Ecto neural progenitor cell (in vitro differentiated cells): ENCODE results near the gene C1orf232.

Experiments used
- DNase-seq: peaks from one replicate; pipeline ENCODE4 v3.0.0-alpha.2; 2018; ENCODE audit warnings: low spot score

C1orf232 gene

DNA sequence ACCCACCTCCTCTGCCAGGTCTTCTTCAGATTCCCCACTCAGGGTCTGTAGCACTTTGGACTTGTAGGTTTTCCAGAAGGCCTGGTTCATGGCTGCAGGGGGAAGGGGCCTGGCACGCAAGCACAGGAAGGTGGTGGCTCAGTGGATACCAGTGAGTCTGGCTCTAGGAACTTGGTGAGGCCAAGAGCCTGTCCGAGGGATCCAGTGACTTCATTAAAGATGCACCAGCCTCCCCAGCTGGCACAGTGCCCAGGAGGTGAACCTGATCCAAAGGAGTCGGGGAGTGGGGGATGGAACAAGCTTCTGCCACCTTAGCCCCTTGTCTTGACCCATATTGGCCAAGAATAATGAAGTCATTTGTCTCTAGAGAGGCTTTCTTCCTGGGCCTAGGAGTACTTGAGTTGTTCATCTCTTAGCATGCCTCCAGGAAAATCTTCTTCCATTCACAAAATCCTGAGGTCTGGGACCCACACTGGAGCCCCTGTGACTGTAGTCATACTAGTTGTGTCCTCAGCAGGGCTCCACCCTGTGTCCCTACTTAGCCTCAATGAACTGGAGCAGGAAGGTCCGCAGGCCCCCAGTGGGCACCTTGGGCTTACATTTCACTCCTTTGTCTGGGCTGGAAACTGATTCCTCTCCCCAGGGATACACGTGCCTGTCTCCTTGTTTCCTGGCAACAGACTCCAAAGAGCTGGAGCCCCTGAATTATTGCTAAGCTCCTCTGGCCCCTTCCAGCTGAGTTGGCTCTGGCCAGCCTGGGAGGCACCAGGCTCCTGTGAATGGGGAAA, at the start of gene C1orf232:
Gene C1orf232, minus strand, starts transcription at position 554 of the 788 bp plus-strand sequence. Its CDS starts 464 bp downstream, at position 90.
- peak; percentile 85 for DNase-seq

DNA sequence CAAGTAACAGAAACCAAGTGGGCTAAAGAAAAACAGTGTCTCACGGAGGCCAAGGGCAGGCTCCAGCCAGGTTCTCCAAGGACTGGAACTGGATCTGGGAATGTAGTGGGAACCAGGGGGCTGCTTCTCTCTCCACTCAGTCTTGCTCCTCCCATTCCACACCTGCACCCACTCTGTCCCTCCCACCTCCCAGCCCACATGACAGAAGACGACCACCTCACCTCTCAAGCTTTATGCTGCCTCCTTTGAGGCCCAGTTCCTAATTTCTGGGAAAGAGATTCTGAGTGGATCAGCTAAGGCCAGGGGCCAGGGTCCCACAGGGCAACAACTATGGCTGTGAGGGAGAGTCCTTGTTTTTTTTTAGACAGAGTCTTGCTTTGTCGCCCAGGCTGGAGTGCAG, 46.5 kb upstream of the C1orf232 start:
- no peak for DNase-seq

DNA sequence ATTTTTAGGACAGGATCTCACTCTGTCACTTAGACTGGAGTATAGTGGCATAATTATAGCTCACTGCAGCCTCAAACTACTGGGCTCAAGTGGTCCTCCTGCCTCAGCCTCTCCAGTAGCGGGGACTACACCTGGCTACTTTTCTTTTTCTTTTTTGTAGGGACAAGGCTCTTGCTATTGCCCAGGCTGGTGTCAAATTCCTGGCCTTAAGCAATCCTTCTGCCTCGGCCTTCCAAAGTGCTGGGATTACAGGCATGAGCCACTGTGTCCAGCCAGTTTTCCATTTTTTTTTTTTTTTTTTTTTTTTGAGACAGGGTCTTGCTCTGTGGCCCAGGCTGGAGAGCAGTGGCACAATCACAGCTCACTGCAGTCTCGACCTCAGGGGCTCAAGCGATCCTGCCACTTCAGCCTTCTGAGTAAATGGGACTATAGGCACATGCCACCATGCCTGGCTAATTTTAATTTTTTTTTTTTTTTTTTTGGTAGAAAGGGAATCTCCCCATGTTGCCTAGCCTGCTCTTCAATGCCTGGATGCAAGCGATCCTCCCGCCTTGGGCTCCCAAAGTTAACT, 44.7 kb upstream of the C1orf232 start:
- no peak for DNase-seq

DNA sequence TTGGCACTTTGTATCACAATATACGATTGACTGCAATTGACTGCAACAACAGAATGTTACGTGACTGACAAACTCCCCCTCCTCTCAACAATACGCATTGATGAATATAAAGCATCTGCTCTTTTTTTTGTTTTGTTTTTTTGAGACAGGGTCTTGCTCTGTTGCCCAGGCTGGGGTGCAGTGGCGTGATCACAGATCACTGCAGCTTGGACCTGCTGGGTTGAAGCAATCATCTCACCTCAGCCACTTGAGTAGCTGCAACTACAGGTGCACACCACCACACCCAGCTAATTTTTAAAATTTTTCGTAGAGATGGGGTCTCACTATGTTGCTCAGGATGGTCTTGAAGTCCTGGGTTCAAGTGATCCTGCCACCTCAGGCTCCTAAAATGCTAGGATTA, 44.0 kb upstream of the C1orf232 start:
- no peak for DNase-seq

DNA sequence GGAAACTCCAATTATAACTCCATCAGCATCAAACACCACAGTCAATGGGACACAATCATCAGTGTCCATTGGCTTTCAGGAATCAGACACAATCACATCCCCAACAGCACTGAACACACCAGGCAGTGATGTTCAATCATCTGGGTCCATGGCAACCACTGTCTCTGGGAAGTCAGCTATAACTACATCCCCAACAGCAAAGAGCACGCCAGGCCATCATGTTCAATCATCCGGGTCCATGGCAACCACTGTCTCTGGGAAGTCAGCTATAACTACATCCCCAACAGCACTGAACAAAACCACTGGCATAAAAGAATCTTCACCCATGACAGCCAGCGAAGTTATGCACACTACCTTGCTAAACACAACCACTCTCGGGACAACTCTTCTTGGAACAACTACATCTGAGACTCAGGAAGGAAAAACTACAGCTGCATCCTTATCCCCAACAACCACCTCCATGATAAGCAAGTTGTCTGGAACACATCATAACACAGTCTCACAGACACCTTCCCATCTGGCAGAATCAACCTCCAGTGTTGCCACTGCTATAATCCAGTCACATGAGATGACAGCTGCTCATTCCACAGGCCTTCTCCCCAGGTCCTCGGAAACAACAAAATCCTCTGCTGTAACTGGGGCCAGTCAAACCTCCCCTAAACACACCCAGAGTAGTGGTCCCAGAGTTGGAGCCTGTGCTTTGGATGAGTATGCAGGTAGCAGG, 41.5 kb upstream of the C1orf232 start:
- DNase-seq: no peak

DNA sequence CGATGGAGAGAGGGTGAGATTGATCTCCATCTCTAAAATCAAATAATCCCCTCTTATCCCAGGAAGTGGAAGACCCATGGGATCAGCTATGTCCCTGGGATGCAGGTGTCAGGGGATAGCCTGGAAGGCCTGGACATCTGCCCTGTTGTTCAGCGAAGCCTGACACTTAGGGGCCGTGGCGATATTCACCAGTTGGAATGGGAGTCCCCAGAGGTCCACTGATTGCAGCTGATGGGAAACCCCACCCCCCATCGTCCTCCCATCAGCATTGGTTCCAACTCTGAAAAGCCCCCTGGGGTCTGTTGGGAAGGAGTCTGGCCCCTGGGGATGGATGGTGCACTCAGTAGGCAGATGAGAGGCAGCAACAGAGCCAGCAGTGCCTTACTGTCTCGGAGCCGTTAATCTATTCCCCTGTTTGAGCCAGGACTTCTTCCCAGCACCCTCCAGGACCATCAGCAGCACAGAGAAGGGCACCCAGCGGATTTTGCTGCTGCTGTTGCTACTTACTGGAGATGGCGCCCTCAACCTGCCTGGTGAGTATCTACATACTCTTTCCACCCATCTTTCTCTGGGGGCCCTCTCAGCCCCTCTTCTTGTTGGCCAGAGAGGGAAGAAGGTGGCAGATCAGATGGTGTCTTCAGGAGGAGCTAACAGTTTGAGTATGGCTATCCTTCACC, 35.0 kb upstream of the C1orf232 start:
- DNase-seq: no peak

DNA sequence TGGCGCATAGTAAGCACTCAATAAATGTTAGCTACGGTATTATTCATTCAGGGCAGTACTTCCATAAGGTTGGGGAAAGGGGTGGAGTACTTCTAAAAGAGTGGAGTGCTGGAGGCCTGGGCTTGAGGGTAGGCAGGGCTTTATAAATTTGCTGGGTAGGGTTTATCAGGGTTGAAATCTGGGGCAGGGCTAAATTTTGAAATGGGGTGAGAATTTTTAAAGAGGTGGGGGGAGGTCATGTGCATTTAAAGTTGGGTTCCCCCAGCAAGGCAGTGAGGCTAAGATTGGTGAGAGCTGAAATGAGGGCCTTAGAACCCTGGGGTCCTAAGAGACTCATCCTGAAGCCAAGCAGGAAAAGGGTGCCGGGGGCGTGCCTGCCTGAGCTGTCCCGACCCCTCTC, 31.6 kb upstream of the C1orf232 start:
- DNase-seq: no peak

DNA sequence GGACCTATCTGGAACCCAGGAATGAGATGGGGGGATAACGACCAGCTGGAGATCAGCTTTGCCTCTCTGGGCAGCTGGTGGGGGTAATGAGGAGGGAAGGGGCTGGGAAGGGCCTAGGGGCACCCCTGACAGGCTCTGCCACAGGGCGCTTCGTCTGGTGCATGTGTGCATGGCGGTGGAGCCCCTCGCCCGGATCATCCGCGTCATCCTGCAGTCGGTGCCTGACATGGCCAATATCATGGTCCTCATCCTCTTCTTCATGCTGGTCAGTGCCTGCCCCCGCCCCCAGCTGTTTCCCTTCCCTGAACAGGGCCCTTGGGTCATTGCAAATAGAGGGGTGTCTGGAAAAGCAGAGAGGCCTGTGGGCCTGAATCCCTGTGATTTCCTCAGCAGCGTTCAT, 29.1 kb upstream of the C1orf232 start:
- DNase-seq: no peak

DNA sequence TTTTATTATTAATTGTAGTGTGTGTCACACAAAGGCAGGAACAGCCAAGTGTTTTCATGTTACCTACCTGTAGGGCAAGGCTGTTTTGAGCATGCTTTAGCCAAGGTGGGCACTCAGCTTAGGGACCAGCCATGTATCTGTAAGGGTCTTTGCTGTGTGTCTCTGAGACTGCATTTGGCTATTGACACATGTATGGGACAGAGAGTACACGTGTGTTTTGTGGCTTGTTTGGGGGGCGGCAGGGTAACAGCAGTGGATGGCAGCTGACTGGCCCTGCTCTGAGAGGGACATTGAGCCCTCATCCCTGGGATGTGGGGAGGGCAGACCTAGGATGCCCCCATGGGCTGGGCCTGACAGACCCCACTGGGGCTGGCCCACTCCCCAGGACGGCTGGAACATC, 28.5 kb upstream of the C1orf232 start:
- DNase-seq: no peak

DNA sequence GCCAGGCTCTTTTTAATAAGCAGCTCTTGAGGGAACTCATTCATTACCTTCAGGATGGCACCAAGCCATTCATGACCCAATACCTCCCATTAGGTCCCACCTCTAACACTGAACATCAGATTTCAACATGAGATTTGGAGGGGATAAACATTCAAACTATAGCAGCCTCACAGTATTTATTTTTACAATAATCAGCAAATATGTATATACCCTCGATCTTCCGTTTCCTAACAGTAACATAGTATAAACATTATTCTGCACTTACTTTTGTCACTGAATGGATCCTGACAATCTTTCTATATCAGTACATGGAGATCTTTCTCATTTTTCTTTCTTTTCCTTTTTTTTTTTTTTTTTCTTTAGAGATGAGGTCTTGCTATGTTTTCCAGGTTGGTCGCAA, 27.0 kb upstream of the C1orf232 start:
- DNase-seq: no peak

DNA sequence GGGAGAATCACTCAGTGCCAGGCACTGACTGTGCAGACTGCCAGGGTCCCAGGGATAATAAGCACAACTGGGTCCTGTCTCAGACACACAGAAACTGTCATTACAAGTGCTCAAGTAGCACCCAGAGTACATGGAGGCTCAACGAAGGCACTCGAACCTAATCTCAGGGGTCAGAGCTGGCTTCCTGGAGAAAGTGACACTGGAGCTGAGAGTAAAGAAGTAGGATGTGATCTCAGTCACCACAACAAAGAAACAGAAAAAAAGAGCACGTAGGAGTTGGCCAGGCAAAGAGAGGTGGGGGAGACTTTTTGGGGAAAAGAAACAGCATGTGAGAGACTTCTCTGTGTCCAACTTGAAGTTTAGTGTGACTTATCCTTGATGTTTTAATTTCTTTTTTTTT, 23.0 kb upstream of the C1orf232 start:
- DNase-seq: no peak

DNA sequence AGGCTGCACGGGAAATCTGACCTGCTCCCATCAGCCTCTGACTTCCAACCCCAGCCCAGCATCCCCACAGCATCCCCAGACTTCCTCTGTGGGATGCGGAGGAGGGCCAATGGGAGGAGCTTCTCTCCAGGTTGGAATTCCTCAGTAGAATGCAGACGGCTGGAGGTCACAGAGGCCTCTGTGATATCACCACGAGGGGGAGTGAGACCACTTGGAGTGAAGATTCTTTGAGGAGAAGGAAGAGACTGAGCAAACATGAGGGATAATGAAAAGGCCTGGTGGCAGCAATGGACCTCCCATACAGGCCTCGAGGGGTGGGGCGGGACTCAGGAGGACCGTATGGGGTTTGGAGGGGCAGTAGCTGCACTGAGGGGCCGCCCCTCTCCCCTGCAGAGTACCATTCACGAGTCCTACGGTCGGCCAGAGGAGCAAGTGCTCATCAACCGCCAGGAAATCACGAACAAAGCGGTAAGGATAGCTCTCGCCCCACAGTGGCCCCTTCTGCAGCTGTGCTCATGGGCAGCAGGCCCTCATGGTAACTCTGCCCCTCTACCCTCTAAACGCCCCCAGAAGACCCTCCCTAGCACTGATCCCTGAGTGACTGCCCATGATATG, 21.7 kb upstream of the C1orf232 start, which contains the start of gene CATSPER4:
Gene CATSPER4, plus strand, starts transcription at position 230 of the 615 bp plus-strand sequence. Its CDS starts 26 bp downstream, at position 256.
- peak; percentile 81 for DNase-seq

DNA sequence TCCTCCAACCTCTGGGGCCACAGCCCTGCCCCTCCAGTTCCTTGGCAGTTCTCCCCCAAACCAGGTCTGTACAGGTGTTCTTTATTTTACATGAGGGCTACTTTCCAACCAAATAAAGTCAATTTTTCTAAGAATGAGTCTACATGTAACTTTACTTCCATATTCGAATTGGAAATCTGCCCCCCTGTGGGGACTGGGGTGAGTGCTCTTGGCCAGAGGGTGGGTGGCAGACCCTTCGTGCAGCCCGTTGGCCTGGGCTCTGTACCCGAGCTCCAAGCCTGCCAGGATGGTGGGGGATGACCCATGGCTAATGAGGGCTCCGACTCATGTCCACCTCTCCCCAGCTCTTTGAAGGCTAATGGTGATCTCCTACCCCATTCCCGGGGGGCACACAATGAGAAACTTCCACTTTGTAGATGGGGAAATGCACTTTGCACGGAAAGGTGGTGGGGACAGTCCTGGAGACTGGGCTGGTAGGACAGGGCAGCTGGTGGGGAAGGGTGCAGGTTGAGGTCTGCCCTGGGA, 21.1 kb upstream of the C1orf232 start:
- DNase-seq: no peak

DNA sequence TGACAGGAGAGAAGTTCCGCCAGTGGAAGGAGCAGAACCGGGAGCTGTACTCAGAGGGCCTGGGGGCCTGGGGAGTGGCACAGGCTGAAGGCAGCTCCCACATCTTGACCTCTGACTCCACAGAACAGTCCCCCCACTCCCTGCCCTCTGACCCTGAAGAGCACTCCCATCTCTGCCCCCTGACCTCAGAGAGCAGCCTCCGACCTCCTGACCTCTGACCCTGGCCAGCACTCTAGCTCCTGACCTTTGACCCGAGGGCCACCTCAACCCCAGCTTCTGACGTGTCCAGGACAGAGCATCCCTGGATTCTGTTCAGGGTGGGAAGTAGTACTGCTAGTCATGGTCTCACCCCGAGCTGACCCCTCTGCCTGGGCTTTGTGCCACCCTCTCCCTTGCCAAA, 20.6 kb upstream of the C1orf232 start:
- DNase-seq: no peak

DNA sequence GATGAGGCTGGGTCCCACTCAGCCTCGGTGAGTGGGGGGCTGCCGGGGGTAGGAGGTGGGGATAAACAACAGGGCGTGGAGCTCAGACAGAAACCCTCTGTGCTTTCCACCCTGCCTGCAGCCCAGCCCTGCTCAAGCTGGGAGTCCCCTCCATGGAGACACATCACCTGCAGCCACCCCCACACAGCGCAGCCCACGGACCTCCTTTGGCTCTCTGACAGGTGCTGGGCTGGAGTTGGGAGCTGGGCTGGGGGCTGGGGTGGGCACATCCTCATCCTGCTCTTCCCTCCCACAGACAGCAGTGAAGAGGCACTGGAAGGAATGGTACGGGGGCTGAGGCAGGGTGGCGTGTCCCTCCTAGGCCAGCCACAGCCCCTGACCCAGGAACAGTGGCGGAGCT, 19.7 kb upstream of the C1orf232 start:
- no peak for DNase-seq

DNA sequence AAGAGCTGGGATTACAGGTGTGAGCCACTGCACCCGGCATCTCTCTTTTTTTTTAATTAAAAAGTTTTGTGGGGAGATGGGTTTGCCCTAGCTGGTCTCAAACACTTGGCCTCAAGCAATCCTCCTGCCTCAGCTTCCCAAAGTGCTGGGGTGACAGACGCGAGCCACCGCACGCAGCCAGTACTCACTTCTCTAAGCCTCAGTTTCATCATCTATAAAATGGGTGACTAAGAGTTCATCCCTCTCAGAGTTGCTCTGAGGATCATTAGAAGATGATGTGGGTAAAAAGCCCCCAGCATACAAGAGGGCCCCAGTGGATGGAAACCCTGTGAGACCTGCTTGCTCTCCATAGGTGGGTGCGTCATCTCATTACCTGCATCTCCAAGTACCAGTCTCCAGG, 19.1 kb upstream of the C1orf232 start:
- DNase-seq: no peak

DNA sequence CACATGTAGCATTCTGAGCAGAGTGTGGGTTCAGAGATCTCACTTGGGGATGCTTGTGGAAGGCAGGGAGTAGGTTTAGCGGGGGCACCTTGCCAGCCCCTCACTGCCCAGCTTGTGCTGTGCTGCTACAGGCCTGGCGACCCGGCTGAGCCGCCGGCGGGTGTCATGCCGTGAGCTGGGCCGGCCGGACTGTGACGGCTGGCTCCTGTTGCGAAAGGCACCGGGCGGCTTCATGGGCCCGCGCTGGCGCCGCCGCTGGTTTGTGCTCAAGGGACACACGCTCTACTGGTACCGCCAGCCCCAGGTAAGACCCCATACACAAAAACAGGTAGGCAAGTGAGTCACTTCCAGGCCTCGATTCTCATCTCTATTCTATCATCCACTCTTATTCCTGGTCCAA, 16.1 kb upstream of the C1orf232 start:
- no peak for DNase-seq

DNA sequence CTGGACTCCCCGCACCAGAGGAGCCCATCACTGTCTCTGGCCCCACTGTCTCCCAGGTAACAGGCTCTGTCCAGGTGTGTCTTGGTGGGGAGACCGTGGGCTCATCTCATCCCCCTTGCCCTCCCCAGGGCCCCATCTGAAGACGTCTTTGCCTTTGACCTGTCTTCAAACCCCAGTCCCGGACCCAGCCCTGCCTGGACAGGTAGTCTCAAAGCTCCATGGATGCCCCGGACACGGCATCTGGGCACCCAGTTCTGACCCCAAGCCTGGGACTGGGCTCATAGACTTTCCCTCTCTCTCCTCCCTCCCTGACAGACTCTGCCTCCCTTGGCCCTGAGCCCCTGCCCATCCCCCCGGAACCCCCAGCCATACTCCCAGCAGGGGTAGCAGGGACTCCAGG, 15.3 kb upstream of the C1orf232 start:
- DNase-seq: no peak

DNA sequence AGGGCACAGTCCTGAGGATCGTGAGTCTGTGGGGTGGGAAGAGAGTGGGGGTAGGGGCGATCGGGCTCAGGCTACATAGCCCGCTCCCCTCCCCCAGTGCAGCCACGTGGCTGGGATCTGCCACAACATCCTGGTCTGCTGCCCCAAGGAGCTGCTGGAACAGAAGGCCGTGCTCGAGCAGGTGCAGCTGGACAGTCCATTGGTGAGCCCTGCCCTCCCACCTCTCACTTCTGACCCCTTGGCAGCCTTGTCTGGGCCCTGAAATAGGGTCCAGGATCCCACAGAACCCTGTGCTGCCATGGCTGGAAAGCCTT, 13.6 kb upstream of the C1orf232 start:
- DNase-seq: no peak

DNA sequence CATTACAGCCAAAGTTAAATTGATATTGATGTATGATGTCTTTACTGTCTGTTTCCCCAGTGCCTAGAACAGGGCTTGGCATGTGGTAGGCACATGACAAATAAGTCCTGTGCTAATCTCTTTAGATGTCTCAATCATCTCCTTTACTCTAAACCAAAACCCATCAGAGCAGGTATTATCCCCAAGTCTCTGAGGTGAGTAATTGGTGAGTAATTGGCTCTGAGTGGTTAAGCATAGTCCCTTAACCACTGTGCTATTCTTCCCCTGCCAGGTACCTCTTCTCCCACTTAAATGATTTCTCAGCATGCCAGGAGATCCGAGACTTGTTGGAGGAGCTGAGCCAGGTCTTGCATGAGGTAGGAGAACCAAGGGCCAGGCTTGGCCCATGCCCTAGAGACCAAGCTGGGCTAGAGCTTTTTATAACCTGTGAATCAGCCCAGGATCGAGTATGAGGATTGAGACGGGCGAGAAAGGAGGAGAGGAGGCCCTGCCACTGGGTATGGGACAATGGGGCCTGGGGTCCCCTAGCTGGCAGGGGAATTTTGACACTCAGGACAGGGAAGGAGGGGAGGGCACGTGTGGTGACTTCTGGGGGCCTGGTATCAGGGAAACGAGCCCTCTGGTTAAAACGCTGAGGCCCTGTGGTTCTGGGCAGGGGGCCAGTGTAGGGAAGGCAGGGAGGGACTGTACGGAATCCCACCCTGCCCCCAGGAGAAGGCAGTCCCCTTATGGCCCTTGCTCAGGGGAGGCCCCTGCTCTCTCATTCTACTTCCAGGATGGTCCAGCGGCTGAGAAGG, 13.0 kb upstream of the C1orf232 start:
- DNase-seq: no peak

DNA sequence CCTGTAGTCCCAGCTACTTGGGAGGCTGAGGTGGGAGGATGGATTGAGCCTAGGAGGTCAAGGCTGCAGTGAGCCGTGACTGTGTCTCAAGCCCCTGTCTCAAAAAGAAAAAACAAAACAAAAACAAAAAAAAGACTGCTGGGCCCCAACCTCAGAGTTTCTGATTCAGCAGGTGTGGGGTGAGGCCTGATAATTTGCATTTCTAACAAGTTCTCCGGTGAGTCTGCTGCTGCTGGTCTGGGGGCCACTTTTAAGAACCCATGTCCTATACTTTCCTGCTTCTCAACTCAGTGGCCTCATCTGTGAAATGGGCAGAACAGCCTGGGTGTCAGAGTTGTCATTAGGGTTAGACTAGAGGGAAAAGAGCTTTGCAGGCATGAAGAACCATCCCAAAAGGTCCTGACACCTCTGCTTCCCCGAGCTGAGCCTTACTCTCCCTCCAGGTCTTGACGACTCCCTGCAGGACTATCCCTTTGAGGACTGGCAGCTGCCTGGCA, 11.3 kb upstream of the C1orf232 start:
- DNase-seq: no peak
